LHCN-M2 (cell line): Measurements from ENCODE around the gene LMO1. TPM values are rescaled to one million over a fixed set of nuclear protein-coding genes. Genes with fewer than 3 reads are reported as not detected.

Experiments used
- DNase-seq: peaks from one replicate; pipeline ENCODE4 v3.0.0-alpha.2; 2012; ENCODE audit warnings: low read depth
- total RNA-seq: library from RNA; depleted of rRNA; stranded (reverse); fragments of >200 nt; gene quantifications from 2 replicates; pipeline ENCODE4 v1.2.3, GENCODE V29; 2014

LMO1 gene
- total RNA-seq, 1 experiment from 2014 or later = not detected

DNA sequence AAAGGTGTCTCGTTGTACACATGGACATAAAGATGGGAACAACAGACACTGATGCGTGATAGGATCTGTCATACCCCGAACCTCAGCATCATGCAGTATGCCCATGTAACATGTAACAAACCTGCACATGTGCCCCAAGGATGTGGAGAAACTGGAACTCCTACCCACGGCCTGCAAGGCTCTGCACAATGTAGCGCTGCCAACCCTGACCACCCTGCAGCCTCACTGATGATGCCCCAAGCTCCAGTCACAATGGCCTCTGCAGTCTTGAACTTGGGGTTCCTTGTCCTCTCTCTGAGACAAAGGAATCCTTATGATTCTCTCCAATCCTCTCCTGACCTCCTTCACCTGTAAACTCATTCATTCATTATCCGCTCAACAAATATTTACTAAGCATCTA is 14.2 kb downstream of the LMO1 start:
- DNase-seq = no peak

DNA sequence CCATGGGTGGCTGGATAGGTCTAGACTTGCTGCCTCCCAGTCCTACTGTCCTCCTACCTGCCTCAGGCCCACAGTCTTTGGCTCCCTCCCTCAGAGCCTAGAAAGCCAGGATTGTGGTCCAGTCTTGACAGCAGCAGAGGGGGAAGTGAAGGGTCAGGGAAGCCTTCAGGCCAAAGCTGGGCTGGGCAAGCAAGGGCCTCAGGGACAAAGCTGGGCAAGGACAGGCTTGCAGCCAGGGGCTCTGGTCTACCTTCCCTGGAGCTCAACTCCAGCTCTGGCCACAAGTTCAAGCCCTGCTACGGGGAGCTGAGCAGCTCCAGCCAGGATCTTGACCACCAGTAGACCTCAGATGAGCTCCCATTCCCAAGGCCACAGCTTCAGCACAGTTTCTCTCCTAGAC is 14.9 kb downstream of the LMO1 start:
- DNase-seq = no peak

DNA sequence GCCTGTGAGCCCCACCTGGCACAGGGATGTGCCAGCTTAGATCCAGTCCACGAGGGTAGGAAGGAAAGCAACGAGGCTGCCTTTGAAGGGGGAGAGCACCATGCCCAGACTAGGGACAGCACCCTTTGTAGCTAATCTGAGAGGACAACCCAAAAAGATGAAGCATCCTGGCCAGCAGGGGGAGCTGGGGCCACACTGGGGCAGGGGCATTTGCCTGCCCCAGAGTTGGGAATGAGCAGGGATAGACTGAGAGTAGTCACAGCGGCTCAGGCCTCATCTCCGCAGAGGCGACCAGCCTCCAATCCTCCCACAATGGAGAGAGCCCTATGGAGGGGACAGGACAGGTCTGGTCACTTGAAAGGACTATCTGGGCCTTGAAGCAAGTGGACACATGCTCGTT is 16.4 kb downstream of the LMO1 start:
- DNase-seq = no peak

DNA sequence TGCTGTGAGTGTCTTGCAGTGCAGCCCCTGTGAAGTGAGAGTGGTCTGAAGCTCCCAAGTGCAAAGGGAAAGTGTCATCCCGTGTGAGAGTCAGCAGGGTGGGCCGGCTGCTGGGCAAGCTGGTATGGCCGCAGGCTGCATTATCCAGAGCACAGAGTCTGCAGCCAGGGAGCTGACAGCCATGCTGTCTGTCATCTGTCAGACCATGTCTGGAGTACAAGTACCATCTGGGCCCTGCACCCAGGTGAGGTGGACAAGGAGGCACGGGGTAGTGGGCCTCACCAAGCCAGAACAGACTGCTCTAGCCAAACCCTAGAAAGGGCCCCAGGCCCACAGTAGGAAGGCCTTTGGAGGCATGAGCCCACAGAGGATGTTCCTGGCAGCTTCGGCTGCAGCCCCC is 20.2 kb downstream of the LMO1 start:
- no peak for DNase-seq

DNA sequence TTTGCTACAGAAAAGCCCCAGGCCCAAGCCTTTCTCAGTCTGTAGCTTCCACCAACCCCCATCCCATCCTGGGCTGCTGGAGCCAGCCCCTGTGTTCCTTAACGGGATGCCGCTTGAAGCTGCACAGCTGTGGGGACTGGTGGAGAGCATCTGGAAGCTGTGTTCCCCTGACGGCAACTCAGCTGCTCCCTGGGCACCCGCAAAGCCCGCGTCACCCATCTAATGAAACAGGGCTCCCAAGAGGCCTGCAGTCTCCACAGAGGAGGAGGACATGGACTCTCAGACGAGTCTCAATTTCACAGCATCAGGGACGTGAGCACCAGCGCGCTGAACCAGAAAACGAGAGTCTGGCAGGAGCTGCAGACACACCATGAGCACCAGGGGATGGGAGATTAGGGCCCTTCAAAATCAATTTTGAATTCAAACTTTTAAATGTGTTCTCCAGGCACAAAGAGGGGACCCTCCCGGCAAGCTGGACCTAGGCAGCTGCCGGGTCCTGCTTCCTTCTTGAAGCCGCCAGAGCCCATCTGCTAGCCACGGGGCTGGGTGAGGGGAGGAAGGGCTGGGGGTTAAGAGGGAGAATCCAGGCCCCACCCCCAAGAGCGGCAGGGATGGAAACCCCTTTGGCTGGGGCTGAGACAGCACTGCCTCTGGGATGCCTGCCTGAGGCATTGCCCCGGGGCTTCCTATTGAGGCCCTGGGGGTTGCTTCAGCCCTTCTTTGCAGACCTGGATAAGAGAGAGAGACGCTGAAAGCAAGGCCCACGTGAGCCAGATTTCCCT is 21.0 kb downstream of the LMO1 start:
- no peak for DNase-seq

DNA sequence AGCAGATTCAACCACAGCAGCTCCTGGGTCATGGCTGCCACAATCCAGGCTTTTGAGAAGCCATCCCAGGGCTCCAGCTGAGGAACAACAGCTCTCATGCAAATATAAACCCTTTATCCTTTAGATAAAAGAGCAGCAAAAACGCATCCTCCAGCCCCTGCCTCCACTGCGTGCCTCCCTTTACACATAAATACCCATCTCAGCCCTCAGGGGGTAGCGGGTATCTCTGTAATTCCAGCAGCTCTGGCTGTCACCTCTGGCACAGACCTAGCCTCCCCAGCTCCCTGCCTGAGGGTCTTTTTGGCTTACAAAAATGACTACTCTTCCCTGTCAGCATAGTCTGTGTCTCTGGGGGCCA is 21.6 kb downstream of the LMO1 start:
- DNase-seq = no peak

DNA sequence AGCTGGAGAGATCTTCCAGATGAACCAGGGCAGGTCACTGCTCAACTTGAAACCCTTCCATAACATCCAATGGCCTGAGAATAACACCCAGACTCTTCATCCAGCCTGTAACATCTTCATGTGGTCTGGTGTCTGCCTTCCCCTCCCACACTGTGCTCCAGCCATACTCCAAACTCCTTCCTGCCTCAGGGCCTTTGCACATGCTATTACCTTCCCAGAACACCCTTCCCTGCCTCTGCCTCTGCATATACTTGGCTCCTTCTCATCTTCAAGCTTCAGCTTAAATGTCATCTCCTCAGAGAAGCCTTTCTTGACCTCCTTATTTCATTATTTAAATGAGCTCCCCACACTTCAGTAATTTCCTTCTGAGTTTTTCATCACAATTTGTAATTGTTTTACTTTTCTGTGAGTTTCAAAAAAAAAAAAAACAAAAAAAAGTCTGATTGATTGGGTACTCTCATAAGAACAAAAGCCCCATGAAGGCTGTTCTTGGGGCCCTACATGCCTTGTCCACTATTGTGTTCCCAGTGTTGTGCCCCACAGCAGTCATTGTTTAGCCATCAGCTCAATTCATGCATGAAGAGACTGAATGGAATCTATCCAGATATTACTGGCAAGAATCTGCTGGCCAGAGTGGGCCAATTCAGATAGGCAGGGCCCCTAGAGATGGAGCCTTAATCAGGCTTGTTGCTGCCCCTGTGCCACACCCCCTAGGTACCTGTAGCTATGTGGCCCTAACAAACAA is 22.1 kb downstream of the LMO1 start:
- no peak for DNase-seq

DNA sequence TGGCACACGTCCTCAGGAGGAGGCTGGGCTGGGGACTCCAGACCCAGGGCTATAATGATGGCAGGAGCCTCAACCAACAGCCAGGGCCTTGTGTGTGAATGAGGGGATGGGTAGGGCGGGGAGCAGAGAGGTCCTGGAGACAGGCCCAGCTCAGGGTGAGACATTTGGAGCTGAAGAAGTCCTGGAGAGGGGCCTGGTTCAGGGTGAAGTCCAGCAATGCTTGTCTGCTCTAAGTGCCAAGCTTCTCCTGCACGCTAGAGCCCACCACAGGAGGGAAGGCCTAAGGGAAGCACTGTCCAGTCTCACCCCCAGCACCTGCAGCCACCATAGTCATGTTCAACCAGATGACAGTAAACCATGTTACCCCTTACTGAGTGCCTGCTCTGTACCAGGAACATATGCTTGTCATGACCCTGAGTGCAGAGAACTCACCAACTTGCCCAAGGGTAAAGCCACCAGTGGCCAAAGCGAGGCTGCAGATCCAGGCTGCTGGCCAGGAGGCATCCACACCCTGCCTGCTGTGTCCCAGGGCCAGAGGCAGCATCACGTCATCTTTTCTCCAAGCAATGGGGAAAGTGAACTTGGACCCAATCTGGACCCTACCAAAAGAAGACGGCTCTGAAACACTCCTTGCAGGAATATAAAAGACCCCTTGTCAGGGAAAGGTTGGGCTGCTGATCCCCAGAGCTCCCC is 24.0 kb downstream of the LMO1 start:
- no peak for DNase-seq

DNA sequence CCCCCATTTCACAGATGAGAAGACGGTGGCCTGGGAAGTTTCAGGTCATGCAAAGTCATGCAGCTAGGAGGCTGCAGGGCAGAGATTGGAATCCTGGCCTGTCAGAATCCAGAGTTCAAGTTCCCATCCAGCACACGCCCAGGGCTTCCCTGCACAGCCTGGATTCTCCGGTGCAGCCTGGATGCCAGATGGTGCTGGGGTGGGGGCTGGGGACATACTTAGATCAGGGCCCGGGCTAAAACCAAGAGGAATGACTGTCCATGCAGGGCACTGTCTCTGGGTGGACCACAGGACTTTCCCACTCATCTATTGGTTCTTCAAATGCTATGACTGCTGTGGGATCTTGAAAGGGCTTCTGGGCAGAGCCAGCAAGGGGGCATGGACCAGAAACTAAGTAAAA is 24.6 kb downstream of the LMO1 start:
- no peak for DNase-seq

DNA sequence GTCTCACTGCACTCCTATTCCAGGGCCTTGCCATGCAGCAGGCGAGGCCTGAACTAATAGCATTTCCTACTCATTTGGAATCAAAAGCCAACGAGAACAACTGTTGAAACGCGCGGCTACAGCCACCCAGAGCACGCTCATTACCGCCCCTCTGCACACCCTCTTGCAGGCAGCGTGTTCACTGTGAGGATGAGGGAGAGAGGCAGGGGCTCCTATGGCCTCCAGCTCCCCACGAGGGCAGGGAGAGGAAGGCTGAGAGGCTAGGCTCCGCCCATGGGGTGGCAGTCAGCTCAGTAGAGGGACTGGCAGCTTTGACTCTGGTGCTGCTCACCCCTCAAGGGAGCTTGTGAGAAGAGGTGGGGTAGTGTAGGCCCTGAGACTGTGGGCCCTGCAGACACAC is 26.2 kb downstream of the LMO1 start:
- DNase-seq = no peak

DNA sequence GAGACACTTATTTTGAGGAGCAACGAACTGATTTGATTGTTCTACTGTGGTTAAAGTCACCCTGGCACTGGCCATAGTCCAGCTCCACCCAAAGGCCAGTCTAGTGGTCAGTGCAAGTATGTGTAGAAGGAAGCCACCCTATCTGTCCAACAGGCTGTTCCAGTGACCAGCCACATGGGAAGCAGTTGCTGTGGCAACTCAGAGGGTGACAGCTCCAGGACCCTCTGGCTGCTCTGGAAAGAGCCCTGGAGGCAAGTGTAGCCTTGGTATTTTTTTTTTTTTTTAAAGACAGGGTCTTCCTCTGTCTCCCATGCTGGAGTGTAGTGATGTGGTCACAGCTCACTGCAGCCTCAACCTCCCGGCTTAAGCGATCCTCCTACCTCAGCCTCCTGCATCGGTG is 27.8 kb downstream of the LMO1 start:
- no peak for DNase-seq

DNA sequence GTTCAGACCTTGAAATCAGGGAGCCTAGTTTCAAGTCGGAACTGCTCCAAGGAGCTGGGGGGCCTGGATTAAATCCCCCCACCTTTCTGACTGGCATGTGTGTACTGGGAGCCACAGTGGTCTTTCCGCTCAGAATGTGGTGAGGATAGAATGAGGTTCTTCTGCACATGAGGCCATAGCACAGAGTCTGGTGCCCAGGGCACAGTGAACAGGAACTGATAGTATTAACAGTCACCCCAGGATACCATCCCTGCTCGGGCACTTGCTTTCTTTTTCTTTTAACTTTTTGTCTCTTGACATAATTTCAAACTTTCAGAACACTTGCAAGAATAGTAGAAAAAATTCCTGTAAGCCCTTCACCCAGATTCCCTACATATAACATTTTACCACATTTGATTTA is 28.8 kb downstream of the LMO1 start:
- no peak for DNase-seq

DNA sequence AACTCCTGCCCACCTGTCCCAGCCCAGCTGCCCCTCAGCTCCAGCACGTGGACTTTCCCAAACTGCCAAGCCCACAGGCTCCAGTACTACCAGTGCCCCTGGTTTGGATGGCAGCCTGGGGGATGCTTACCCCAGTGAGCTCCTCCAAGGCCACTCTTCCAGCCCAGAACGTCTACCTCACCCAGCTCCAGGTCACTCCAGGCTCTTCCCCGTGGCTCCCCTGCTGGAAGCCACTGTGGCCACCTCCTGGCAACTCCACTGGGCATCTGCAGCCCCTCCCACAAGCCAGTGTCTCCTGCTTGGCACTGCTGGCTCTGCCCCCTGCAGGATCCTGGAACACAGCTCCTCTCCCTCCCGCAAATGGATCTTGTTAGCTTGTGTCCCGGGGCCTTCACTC is 29.3 kb downstream of the LMO1 start:
- DNase-seq = peak; percentile 5

DNA sequence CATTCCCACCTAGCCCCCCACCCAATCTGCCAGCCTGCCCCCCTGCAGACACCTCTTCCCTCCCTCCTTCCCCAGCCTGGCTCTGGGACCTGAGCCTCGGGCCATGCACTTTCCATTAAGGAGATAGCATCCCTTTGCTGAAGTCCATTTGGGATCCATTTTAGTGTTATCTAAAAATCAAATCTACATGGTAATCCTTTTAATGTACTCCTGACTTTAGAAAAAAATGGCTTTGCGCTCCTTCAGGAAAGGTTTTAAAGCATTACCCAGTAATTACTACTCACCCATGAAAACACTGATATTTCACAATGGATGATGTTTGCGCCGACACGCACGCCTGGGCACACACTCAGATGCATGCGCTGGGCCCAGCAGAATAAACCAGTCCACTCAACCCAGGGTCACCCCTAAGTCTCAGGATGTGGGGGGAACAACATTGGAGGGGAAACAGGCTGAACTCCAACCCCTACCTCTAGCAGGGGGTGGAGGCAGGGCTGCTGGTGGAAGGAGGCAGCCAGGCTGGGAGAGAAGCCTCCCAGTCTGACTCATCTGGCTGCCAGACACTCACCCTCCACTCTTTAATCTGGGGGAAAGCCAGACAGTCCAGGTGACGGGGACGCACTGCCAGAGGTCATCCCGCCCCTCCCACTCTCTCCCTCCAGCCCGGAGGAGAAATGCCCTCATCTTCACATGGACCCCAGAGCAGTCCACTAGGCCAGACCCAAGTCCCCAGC is 29.8 kb downstream of the LMO1 start:
- DNase-seq = no peak

DNA sequence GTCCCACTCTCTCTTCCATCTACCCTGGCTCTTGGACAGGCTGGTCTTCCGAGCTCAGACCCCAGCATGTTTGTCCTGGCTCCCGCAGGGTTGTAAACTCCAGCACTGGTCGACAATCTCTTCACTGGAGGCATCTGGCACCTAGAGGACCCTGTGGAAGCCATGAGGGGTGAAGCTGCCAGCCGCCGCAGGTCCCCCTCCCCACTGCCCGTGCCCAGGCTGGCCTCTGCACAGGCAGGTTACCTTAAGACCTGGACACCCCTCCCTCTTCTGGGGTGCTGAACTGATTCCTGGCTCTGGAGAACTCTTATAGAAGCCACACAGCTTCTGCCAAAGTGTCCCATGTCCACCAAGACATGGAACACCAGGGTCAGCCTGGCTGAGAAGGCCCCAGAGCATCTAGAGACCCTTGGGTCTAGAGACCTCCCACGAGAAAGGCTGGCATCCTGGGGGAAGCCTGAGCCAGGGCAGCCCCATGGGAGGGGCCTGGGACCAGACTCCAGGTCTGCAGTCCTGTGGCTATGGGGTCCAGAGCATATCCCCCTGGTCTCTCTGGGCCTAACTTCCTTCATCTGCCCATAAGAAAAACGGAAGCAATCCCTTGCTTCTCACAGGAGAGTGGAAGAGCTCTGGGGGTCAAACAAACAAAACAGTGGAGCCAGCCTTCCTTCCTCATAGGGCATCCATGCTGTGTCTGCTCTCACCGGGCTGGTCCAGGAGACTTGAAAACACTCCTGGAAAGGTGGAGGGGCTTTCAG is 30.6 kb downstream of the LMO1 start:
- DNase-seq = no peak

DNA sequence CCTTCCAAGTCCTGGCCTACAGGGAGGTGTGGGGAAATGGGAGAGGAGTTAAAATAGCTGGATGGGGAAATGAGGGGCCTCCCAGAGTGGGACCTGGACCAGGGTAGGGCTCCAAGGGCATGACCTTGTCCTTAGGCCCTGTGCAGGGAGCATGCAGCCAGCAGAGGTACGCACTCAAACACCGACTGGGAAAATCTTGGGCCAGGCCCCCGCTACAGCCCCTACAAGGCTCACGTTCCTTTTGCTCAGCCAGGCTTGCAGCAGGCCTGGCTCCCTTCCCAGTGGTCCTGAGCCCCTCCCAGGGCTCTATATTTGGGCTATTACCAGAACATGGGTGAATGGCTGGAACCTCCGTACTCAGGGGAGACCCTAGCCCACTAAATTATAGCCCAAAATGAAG is 31.3 kb downstream of the LMO1 start:
- DNase-seq = no peak

DNA sequence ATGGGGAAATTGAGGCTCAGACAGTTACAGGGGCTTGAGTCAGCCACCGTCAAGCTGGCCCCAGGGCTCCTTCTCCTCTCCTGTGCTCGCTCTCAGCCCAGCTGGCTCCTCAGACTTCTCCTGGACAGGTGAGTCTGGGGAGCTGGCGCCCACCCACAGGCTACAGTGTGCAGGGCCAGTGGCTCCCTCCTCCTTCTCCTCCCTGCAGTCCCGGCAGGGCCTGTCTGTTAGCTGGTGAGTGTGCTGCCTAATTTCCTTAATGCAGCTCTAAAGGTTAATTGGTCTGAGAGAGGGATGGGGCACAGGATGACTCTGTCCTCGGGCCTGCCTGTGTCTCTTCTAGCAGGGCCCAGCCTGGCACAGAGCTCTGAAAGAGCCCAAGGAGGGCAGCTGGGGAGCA is 31.7 kb downstream of the LMO1 start:
- DNase-seq = no peak

DNA sequence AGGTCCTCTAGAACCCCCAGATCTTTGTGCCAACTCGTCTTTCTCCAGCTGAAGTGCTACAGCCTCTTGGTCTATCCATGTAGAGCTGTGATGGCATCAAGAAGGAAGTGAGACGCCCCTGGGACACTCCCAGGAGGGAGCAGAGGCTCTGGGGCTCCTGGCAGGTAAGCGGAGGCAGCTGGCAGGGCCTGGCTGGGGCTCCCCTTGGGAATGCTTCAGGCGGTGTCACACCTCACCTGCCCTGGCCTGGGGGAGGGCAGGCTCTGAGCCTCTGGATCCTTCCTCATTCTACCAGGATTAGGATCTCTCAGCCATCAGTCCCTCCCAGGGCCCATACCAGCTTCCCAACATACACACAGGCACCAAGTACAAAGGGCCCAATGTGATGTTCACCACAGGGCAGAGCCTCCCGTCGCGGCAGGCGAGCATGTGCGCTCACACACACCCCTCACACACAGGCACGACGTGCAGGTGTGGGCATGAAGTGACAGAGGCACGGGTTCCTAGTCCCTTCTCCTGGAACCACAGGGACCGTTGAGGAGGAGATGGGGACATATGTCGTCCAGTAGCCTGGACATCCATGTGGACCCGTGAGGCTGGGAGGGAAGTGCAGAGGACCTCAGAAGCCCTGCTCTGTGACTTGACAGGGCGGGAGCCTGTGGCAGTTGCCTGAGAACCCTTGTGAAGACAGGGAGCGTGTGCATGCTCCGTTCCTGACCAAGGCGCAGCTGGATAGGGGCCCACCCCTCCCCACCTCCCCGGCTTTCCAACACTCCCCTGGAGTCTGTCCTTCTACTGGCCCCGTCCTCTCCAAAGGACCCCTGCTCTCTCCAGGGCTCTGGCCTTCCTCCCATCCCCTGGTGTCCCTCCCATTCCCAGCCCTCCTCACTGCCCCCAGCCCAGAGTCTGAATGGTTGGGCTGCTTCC is 32.5 kb downstream of the LMO1 start:
- no peak for DNase-seq

DNA sequence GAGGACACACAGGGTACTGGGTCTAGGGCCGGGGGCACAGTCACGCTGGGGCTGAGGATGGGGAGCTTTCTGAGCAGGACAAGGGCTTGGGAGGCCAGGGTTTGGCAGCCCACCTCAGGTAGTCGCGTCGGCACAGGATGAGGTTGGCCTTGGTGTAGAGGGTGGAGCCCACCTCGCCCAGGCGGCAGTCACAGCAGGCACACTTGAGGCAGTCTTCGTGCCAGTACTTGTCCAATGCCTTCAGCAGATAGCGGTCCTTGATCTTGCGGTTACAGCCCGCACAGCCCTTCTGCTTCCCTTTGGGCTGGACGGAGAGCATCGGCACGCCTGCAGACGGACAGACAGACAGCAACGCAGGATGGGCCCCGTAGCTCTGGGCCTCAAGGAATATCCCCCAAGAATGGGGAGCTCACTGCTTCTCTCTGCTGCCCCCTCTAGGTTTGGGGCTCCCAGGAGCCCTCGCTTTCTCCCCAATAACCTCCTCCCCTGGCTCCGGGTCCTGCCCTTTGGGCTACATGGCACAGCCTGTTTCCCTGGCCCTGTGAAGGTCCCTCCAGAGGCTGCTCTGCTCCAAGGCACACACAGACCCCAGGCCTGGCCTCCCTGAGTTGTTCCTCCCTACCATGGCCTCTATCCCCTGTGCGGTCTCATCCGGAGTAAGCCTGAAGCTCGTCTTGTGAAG is 33.4 kb downstream of the LMO1 start:
- no peak for DNase-seq
